ENCODE measurements around the gene SYNPO2.

The SYNPO2 gene

DNA sequence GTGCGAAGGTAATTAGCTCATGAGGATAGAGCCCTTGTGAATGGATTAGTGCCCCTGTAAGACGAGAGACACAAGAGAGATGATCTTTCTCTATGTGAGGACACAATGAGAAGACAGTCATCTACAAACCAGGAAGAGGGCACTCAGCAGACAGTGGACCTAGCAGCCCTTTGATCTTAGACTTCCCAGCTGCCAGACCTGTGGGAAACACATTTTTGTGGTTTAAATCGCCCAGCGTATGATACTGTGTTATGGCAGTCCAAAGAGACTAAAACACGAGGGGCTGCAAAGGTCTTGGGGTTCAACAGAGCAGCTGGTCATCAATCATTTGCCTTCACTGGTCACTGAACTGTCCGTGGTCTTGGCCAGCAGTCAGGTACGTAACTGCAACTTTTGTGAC, 9.2 kb upstream of the SYNPO2 start:
- DNase-seq (ENCODE audit: low read depth) = no peak

- no peak for DNase-seq (ENCODE audit: low read depth)
These were observed 7.0 kb upstream of the SYNPO2 start for GRCh38 chr4:118881512-118882146.

- DNase-seq (ENCODE audit: low read depth) = no peak
These were observed 4.8 kb upstream of the SYNPO2 start for GRCh38 chr4:118883861-118884260.

DNA sequence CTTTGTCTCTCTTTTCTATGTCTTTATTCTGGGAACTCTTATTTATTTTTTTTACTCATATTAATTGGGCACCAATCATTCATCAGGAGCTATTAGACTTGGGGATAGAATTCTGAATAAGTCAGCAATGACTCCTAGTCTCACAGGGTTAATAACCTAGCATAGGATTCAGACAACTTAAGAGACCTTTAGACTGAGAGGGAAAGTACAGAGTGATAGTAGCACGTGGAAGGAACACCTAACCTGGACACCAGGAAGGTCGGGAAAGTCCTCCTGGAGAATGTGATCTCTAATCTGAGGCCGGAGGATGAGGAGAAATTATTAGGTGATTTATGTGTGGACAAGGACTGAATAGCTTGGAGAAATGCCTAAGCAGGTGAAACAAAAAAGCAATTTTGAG, 3.9 kb upstream of the SYNPO2 start:
- DNase-seq (ENCODE audit: low read depth) = no peak

DNA sequence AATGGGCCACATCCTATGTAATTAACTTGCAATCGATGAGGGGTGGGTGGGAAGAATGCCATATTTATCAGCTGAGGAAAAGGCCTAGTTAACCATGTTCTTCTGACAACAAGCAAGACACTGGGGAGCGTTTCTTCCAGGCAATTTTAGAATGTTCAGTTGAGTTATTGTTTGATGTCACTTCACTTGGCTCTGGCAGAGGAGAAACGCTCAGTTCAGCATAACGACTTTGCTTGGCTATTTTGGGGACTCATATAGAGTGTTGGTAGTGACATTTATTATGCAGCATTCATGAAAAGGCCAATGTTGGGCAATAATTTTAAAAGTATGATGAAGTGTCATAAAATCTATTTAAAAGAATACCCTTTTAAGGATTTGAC, 648 bp downstream of the SYNPO2 start:
- DNase-seq (ENCODE audit: low read depth) = no peak

DNA sequence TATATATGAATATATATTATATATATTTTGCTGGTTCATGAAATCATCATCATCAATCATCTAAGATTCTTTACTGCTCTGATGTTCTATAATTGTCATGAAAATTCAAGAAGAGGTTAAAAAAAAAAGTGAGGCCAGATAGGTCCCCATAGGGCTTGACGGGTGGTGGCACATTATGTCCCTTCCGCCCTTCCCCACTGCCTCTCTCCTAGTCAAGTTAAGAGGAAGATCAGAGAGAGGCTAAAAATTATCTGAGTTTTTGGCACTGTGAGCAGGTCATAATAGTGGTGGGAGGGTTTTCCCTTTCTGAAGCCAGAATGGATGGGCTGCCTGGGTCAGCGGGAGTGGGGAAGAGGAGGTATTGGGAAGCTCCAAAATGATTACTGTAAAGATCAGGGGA, 5.4 kb downstream of the SYNPO2 start:
- DNase-seq (ENCODE audit: low read depth) = no peak

GRCh38 chr4:118898221-118898620, 9.6 kb downstream of the SYNPO2 start:
- no peak for DNase-seq (ENCODE audit: low read depth)

DNA sequence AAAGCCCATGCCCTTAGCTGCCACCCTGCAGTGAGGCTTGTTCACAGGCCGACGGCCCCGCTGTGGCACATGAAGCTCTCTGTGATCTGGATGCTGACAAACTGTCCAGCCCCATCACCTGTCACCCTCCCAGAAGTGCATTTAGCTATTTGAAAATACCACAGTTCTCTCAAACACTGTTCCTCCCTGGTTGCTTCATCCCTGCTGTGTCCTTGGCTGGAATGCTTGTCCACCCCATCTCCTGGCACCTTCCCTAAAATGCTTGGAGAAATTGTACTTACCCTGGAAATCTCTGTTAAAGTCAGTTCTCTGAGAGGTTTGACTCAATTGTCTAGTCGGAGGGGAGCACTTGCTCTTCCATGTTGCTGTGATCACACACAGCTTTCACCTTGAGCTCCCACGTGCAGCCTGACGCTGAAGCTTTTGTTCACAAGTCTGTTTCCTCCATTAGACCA, 10.1 kb downstream of the SYNPO2 start:
- no peak for DNase-seq (ENCODE audit: low read depth)

DNA sequence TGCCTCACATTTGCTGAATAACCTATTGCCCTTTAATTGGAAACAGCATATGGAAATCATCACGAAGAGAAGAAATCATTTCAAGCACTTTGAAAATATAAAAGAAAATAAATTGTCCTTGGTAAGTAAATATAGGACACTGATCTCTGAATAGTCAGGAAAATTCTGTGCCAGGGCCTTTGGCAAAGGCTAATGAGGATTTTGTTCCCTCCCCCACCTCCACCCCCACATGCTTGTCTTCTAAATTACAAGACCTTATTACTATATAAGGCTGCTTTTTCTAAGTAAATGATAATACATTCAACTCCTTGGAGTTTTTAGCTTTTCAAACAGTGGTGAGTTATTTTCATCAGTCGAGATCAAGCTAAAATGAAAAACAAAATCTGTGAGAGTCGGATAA, 15.8 kb downstream of the SYNPO2 start:
- DNase-seq (ENCODE audit: low read depth) = no peak

DNA sequence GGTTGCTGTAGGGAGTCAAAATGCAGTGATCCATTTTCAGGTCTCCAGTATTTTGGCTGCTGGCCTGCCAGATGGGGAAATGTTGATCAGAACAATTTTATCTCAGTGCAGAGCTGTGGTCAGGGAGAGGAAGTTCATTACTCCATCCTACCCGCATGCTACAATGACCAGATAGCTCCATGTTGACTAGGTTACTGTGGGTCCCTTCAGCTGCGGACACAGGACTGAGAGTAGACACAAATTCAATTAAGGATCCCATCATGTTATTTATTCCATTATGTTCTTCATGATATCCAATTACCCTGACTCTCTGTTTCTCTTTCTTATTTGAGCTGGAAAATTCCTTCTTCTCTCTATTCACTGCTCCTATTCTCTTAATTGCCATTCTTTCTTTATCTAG, 16.3 kb downstream of the SYNPO2 start:
- DNase-seq (ENCODE audit: low read depth) = no peak

DNA sequence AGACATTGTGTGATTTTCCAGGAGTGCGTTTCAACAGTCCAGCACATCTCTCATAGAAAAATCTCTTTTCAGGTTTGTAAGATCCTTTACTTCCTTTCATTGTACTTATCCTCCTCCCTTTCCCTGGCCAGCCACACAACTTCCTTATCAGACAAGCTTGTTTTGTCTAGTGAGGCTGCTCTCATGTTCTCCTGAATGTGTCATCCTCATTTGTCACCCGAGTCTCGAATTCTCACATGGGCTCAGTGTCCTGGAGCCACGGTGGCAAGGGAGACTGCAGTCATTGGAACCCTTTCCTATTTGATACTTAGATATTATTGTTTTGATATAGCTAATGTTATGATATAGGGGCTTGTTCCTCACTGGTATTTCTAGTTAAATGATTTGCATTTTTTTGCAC, 16.9 kb downstream of the SYNPO2 start:
- no peak for DNase-seq (ENCODE audit: low read depth)

DNA sequence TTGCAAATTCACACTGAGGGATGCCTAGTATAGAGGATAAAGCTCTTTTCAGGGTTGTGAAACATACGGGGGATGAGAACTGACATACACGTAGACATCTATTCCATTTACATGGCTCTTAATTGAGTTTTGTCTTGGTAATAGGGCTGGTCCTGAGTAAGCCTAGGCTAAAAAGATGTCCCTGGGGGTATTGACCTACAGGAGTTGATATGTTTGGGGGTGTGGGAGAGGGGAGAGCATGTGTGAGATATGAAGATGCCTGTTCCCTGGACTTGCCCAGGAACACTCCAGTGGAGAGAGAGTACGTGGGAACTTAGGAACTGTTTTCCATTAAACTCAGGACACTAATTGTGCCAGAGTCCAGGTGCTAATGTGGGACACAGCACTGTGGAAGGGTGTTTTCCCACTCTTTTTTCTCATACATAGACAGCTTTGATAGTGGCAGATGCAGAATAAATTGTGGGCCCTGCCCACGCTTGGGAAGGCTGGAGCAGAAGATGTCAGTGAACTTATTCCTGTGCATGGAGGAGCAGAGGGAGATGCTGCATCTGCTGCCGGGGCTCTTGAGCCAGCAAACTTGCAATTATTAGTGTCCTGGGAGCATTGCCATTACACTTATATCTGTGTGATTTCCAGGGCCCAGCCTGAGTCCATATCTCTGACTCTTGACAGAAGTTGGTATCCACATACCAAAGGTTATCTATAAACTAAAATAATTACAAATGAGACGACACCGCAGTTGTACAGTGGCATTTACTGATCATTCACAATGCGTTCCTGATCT, 20.7 kb downstream of the SYNPO2 start:
- no peak for DNase-seq (ENCODE audit: low read depth)

DNA sequence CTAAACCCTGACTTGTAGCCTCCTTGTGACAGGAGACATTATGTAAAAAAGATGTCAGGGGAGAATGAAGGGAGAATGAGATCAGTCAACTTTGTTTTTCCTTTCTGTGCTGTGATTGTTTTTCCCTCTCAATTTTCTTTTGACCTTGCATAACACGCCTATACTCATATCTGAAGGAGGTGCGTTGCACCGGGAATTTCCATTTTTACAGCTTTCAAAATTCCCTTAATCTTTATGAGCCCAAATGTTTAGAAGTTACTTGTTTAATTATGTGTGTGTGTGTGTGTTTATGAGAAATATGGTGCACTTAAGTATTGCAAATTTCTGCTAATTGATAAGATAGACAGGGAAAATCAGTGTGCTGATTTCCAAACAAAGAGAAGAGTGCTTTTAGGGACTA, 21.6 kb downstream of the SYNPO2 start:
- DNase-seq (ENCODE audit: low read depth) = no peak

GRCh38 chr4:118911238-118911703, 22.6 kb downstream of the SYNPO2 start:
- DNase-seq (ENCODE audit: low read depth) = no peak

DNA sequence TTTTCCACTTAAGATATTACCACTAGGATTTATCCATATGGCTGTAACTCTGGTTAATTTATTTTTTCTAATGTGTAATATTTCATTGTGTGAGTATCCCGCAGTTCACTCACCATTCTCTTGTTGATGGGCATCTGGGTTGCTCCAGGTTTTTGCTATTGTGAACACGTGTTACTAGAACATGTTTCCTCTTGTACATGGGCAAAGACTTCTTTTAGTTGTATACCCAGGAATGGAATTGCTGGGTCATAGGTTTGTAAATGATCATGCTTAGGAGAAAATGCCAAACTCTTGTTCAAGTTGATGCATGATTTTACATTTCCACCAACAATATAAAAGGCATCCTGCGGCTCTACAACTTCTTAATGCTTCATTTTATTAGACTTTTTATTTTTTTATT, 26.8 kb downstream of the SYNPO2 start:
- no peak for DNase-seq (ENCODE audit: low read depth)

GRCh38 chr4:118916691-118917289, 28.1 kb downstream of the SYNPO2 start:
- DNase-seq (ENCODE audit: low read depth) = no peak

- no peak for DNase-seq (ENCODE audit: low read depth)
These were observed 28.9 kb downstream of the SYNPO2 start for GRCh38 chr4:118917582-118917981.

- no peak for DNase-seq (ENCODE audit: low read depth)
These were observed 29.7 kb downstream of the SYNPO2 start for GRCh38 chr4:118918388-118918787.

DNA sequence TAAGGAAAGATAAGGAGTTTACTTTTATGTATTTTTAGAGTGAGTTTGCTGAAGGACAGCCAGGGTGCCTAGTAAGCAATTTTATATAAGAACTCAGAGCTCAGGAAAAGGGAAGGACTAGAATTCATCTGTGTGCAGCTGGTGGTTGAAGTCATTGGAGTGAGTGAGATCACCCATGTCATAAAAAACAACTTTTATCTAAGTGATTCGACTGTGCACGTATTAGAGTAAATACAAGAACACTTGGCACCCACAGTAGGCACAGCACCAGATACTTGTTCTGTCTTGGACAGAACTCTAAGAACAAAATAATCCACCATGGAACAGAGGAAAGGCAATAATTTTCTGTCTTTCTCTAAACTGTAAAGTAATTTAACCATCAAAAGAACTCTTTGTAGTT, 31.6 kb downstream of the SYNPO2 start:
- DNase-seq (ENCODE audit: low read depth) = no peak

DNA sequence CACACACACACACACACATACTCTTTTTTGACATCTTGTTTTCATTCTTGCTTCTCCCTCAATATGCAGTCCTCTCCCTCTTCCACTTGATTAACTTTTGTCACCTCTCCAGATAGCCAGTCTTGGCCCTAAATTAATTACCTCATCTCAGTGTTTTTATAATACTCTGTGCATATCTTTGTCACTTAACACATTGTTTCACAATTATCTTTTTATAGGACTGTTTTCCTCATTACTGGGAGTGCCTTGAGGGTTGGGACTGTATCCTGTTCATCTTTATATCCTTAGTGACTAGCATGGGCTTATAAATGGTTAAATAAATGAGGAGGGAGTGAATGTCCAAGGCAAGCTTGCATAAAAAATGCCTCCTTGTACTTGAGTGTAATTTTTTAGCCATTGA, 33.1 kb downstream of the SYNPO2 start:
- no peak for DNase-seq (ENCODE audit: low read depth)

GRCh38 chr4:118923891-118924290, 35.2 kb downstream of the SYNPO2 start:
- no peak for DNase-seq (ENCODE audit: low read depth)

- no peak for DNase-seq (ENCODE audit: low read depth)
These were observed 39.3 kb downstream of the SYNPO2 start for GRCh38 chr4:118927974-118928373.

DNA sequence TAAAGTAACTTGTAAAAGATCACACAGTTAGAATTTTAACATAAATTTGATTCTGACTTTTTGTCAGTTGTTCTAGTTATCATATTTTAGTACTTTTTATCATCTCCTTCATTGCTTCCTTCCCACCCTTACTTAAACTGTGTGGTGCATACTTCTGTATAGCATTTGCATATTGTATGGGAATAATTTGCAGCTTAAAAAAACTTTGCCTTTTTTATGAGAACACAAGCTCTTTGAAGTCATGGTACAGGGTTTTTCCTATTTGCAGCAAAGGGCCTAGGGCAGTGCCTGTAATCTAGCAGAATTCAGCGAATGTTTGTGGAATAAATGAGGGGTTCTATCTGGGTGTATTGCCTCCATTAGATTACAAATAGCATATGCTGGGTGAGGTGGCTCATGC, 41.6 kb downstream of the SYNPO2 start:
- DNase-seq (ENCODE audit: low read depth) = no peak
